T-helper 2 cell treated with Interferon-gamma antibody and Interleukin-4, amounts not matched to agents 5 μg/mL and 100 μg/mL, for 36 hours (primary cell): Measurements from ENCODE around the gene TACC3.

Experiments
- DNase-seq: peaks from one replicate; pipeline ENCODE4 v3.0.0; 2021; ENCODE audit warnings: low spot score
- H3K27ac Mint-ChIP-seq: one replicate; pipeline ENCODE4 v1.8.0; 2021; ENCODE audit warnings: mild to moderate bottlenecking, mixed read lengths
- H3K27me3 Mint-ChIP-seq: one replicate; pipeline ENCODE4 v1.8.0; 2021; ENCODE audit warnings: low read depth, mixed read lengths
- H3K36me3 Mint-ChIP-seq: one replicate; pipeline ENCODE4 v1.8.0; 2021; ENCODE audit warnings: low read depth, mixed read lengths
- H3K4me1 Mint-ChIP-seq: one replicate; pipeline ENCODE4 v1.8.0; 2021; ENCODE audit warnings: low read depth, mixed read lengths
- H3K4me3 Mint-ChIP-seq: one replicate; pipeline ENCODE4 v1.8.0; 2022; ENCODE audit warnings: mild to moderate bottlenecking, moderate library complexity, mixed read lengths
- H3K9me3 Mint-ChIP-seq: one replicate; pipeline ENCODE4 v1.8.0; 2021; ENCODE audit warnings: mixed read lengths

TACC3 gene

DNA sequence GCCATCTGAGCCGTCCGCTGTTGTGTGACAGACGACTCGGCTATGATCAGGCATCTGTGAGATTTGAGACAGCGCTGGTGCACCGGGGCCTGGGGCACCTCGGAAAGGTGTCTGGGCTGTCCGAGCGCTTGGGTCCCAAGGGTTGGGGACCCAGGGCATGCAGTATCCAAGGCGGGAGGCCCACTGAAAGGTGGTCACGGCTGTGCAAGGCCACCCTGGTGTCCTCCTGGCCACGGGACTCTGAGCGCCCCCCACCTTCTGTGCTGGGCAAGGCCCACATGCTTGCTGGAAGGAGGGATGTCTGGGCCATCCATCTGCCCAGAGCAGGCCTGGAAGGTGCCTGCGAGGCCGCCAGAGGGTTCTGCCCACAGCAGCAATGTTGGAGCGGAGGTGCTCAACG is 19.9 kb downstream of the TACC3 start:
- Mint-ChIP-seq H3K4me1 (no peaks in the 10 kb centered on the region), H3K36me3 (peaks cover 72% of the 10 kb centered on the region), H3K9me3 (peaks cover 8% of the 10 kb centered on the region), H3K4me3 (no peak overlapping the region), H3K27me3 (no peaks in the 10 kb centered on the region), H3K27ac (no peak overlapping the region)
- DNase-seq: no peak

GRCh38 chr4:1743551-1743950 is 22.2 kb downstream of the TACC3 start:
- Mint-ChIP-seq H3K4me1 (no peaks in the 10 kb centered on the region), H3K4me3 (no peak overlapping the region), H3K9me3 (peaks cover 5% of the 10 kb centered on the region), H3K27ac (no peak overlapping the region), H3K27me3 (no peaks in the 10 kb centered on the region), H3K36me3 (peaks cover 49% of the 10 kb centered on the region)
- DNase-seq: no peak

- H3K4me3 Mint-ChIP-seq: no peak overlapping the region
- H3K27me3 Mint-ChIP-seq: no peaks in the 10 kb centered on the region
- DNase-seq: no peak
- no peaks in the 10 kb centered on the region for H3K4me1 Mint-ChIP-seq
- H3K27ac Mint-ChIP-seq: no peak overlapping the region
- peaks cover 45% of the 10 kb centered on the region for H3K36me3 Mint-ChIP-seq
- peaks cover under 1% of the 10 kb centered on the region for H3K9me3 Mint-ChIP-seq
These were observed 22.7 kb downstream of the TACC3 start for GRCh38 chr4:1743975-1744374.

GRCh38 chr4:1744552-1744951 is 23.2 kb downstream of the TACC3 start:
- no peak overlapping the region for H3K4me3 Mint-ChIP-seq
- no peaks in the 10 kb centered on the region for H3K27me3 Mint-ChIP-seq
- H3K27ac Mint-ChIP-seq: no peak overlapping the region
- H3K9me3 Mint-ChIP-seq: no peaks in the 10 kb centered on the region
- DNase-seq: no peak
- H3K36me3 Mint-ChIP-seq: peaks cover 39% of the 10 kb centered on the region
- no peaks in the 10 kb centered on the region for H3K4me1 Mint-ChIP-seq

DNA sequence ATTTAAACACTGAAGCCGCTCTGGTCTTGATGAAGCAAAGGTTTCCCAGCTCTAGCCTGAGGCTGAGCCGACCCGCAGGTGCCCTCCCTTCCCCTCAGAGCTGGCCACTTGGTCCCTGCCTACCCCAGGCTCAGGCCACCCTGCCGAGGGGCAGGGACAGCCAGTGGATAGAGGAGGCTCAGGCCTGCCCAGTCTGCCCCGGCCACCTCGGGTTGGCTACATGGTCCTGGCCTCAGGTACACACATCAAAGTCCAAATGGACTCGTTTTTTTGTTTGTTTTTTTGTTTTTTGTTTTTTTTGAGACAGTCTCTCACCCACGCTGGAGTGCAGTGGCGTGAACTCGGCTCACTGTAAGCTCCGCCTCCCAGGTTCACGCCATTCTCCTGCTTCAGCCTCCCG is 23.8 kb downstream of the TACC3 start:
- no peak overlapping the region for H3K4me3 Mint-ChIP-seq
- no peaks in the 10 kb centered on the region for H3K4me1 Mint-ChIP-seq
- DNase-seq: no peak
- H3K36me3 Mint-ChIP-seq: peaks cover 34% of the 10 kb centered on the region
- H3K27me3 Mint-ChIP-seq: no peaks in the 10 kb centered on the region
- H3K9me3 Mint-ChIP-seq: no peaks in the 10 kb centered on the region
- H3K27ac Mint-ChIP-seq: no peak overlapping the region

DNA sequence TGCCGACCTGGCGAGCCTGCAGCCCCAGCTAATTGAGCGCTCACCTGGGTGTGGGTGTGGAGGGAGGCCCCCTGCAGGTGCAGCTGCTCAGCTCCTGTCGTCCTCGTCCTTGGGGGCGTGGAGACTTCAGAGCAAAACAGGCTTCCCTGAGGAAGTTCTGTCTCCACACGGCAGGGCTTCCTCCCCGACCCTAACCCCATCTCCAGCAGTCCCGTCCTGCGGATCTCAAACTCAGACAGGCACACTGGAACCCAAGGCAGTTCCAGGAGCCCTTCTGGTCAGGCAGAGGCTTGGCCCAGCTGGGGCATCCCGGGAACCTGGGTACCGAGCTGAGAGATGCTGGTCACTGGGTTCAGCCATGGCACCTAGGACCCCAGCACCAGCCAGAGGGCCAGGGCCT is 24.4 kb downstream of the TACC3 start:
- Mint-ChIP-seq H3K36me3 (peaks cover 30% of the 10 kb centered on the region), H3K27ac (no peak overlapping the region), H3K27me3 (no peaks in the 10 kb centered on the region), H3K4me3 (no peak overlapping the region), H3K9me3 (no peaks in the 10 kb centered on the region), H3K4me1 (no peaks in the 10 kb centered on the region)
- no peak for DNase-seq

DNA sequence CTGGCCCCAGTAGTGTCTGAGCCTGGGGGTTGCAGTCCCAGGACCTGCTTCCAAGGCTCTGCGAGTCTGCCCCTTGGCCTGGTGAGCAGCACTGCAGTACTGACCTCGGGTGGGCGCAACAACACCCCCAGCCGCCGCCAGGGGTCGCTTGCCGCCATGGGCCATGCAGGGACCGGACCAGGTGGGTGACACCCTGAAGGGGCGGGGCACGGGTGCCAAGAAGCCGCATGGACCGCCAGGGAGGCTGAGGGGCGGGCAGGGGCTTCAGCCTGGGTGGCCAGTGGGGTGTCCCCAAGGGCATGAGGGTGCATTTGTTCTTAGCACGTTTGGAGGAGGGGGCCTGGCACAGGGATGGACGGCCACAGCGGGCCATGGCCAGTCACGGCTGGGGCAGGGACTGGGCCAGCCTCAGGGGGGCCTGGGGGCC is 25.0 kb downstream of the TACC3 start:
- no peak overlapping the region for H3K27ac Mint-ChIP-seq

GRCh38 chr4:1746919-1747602 is 25.7 kb downstream of the TACC3 start:
- Mint-ChIP-seq H3K27me3 (no peaks in the 10 kb centered on the region), H3K9me3 (no peaks in the 10 kb centered on the region), H3K36me3 (peaks cover 19% of the 10 kb centered on the region), H3K4me3 (no peak overlapping the region), H3K27ac (no peak overlapping the region), H3K4me1 (no peaks in the 10 kb centered on the region)
- no peak for DNase-seq

More for the DNA sequence above, 25.0 kb downstream of the TACC3 start:
- peak; percentile 74 for DNase-seq
- Mint-ChIP-seq H3K36me3 (peaks cover 25% of the 10 kb centered on the region), H3K4me3 (no peak overlapping the region), H3K27me3 (no peaks in the 10 kb centered on the region), H3K4me1 (no peaks in the 10 kb centered on the region), H3K9me3 (no peaks in the 10 kb centered on the region)

GRCh38 chr4:1747603-1747967 is 26.3 kb downstream of the TACC3 start:
- no peaks in the 10 kb centered on the region for H3K4me1 Mint-ChIP-seq
- no peaks in the 10 kb centered on the region for H3K27me3 Mint-ChIP-seq
- H3K27ac Mint-ChIP-seq: no peak overlapping the region
- H3K36me3 Mint-ChIP-seq: peaks cover 17% of the 10 kb centered on the region
- DNase-seq: no peak
- no peaks in the 10 kb centered on the region for H3K9me3 Mint-ChIP-seq
- H3K4me3 Mint-ChIP-seq: no peak overlapping the region

GRCh38 chr4:1748465-1748995 is 27.2 kb downstream of the TACC3 start:
- Mint-ChIP-seq H3K36me3 (peaks cover 14% of the 10 kb centered on the region), H3K4me3 (no peak overlapping the region), H3K27ac (no peak overlapping the region), H3K9me3 (no peaks in the 10 kb centered on the region), H3K4me1 (no peaks in the 10 kb centered on the region), H3K27me3 (no peaks in the 10 kb centered on the region)
- peak; percentile 74 for DNase-seq

GRCh38 chr4:1749370-1749769 is 28.0 kb downstream of the TACC3 start:
- Mint-ChIP-seq H3K4me1 (no peaks in the 10 kb centered on the region), H3K36me3 (peaks cover 8% of the 10 kb centered on the region), H3K27ac (no peak overlapping the region), H3K27me3 (no peaks in the 10 kb centered on the region), H3K9me3 (no peaks in the 10 kb centered on the region), H3K4me3 (no peak overlapping the region)
- no peak for DNase-seq

GRCh38 chr4:1749826-1750225 is 28.5 kb downstream of the TACC3 start:
- H3K27ac Mint-ChIP-seq: no peak overlapping the region
- H3K36me3 Mint-ChIP-seq: peaks cover 6% of the 10 kb centered on the region
- no peaks in the 10 kb centered on the region for H3K4me1 Mint-ChIP-seq

DNA sequence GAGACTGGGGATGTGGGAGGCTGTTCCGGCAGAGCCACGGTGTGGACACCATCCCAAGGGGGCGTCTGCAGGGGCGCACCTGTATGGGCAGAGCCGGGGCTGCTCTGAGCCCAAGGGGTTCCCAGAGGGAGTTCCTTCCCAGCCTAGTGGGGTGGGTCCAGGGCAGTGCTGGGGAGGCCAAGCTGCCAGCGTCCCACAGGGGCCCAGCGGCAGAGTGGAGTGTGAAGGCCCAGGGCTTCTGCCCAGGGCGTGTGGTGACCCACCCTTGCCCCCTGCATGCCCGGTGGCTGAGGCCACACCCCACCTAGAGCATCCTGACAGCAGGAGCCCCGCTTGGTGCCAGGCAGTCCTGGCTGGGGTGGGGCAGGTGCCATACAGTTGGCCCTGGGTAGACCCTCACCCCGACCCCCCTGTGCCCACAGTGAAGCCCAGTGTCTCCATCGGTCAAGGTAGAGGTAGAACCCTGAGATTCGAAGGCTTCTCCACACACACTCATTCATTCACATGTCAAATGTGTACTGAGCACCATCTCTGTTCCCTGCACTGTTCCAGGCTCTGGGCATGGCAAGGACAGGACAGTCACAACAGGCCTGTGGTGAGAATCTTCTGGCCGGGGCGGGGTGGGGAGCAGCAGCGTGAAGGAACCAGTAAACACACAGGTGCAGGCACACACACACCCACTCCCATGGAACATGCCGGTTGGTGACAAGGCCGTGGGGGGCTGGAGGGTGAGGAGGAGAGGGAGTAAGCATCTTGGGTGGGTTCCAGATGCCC is 29.2 kb downstream of the TACC3 start:
- no peaks in the 10 kb centered on the region for H3K27me3 Mint-ChIP-seq
- no peaks in the 10 kb centered on the region for H3K4me1 Mint-ChIP-seq
- no peaks in the 10 kb centered on the region for H3K36me3 Mint-ChIP-seq
- no peak overlapping the region for H3K27ac Mint-ChIP-seq
- no peak overlapping the region for H3K4me3 Mint-ChIP-seq
- H3K9me3 Mint-ChIP-seq: no peaks in the 10 kb centered on the region
- DNase-seq: no peak

More at GRCh38 chr4:1749826-1750225, 28.5 kb downstream of the TACC3 start:
- no peaks in the 10 kb centered on the region for H3K27me3 Mint-ChIP-seq
- H3K4me3 Mint-ChIP-seq: no peak overlapping the region
- H3K9me3 Mint-ChIP-seq: no peaks in the 10 kb centered on the region
- no peak for DNase-seq

GRCh38 chr4:1751155-1751918 is 30.0 kb downstream of the TACC3 start:
- Mint-ChIP-seq H3K36me3 (no peaks in the 10 kb centered on the region), H3K27ac (no peak overlapping the region), H3K4me1 (no peaks in the 10 kb centered on the region), H3K27me3 (no peaks in the 10 kb centered on the region), H3K4me3 (no peak overlapping the region), H3K9me3 (no peaks in the 10 kb centered on the region)
- no peak for DNase-seq
